ENCODE data around the gene S100P.

DNA sequence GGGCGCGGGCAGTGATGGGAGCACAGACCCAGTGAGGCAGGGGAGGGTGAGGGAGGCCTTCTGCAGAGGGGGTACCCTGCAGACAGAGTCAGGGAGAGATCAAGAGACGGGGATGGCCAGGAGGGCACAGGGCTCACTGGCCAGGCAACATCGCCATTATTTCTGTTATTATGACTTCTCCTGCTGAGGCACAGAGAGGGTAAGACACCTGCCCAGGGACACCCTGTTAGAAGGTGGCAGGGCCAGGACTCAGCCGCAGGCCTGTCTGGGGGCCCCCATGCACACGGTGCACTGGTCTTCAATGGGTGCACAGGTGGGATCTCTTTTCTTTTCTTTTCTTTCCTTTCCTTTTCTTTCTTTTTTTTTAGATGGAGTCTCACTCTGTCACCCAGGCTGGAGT is 38.1 kb downstream of the S100P start:
- TF ChIP-seq, protein P1, sequence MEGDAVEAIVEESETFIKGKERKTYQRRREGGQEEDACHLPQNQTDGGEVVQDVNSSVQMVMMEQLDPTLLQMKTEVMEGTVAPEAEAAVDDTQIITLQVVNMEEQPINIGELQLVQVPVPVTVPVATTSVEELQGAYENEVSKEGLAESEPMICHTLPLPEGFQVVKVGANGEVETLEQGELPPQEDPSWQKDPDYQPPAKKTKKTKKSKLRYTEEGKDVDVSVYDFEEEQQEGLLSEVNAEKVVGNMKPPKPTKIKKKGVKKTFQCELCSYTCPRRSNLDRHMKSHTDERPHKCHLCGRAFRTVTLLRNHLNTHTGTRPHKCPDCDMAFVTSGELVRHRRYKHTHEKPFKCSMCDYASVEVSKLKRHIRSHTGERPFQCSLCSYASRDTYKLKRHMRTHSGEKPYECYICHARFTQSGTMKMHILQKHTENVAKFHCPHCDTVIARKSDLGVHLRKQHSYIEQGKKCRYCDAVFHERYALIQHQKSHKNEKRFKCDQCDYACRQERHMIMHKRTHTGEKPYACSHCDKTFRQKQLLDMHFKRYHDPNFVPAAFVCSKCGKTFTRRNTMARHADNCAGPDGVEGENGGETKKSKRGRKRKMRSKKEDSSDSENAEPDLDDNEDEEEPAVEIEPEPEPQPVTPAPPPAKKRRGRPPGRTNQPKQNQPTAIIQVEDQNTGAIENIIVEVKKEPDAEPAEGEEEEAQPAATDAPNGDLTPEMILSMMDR (IDR thresholded peaks at IDR 0.05): no peak
- TF ChIP-seq POLR2A (IDR thresholded peaks at IDR 0.05): no peak

Data from testis (tissue), 2 donors.